NB4 (cell line): Measurements from ENCODE around the gene DOK1.

Experiments
- DNase-seq: peaks from one replicate; pipeline ENCODE4 v3.0.0; 2010; ENCODE audit warnings: low read depth
- H3K4me3 ChIP-seq: one replicate; pipeline ENCODE4 v1.5.1; 2011; ENCODE audit warnings: mild to moderate bottlenecking, low read depth, low read length, moderate library complexity
- MYC ChIP-seq: IDR thresholded peaks from 2 replicates; pipeline ENCODE4 v1.6.1; 2011; ENCODE audit warnings: low read depth, low read length
- POLR2A ChIP-seq: IDR thresholded peaks from 2 replicates; pipeline ENCODE4 v1.6.1; 2011; ENCODE audit warnings: mild to moderate bottlenecking; ENCODE audit not compliant: insufficient read length; ENCODE audit errors: extremely low read depth
- TF ChIP-seq, protein P1 (sequence below): IDR thresholded peaks from 2 replicates; pipeline ENCODE4 v1.6.1; 2011; ENCODE audit warnings: low read depth, low read length
- TF ChIP-seq, protein P2 (sequence below): IDR thresholded peaks from one replicate; pipeline ENCODE4 v1.5.1; 2012; ENCODE audit warnings: low read depth, low read length

The DOK1 gene

DNA sequence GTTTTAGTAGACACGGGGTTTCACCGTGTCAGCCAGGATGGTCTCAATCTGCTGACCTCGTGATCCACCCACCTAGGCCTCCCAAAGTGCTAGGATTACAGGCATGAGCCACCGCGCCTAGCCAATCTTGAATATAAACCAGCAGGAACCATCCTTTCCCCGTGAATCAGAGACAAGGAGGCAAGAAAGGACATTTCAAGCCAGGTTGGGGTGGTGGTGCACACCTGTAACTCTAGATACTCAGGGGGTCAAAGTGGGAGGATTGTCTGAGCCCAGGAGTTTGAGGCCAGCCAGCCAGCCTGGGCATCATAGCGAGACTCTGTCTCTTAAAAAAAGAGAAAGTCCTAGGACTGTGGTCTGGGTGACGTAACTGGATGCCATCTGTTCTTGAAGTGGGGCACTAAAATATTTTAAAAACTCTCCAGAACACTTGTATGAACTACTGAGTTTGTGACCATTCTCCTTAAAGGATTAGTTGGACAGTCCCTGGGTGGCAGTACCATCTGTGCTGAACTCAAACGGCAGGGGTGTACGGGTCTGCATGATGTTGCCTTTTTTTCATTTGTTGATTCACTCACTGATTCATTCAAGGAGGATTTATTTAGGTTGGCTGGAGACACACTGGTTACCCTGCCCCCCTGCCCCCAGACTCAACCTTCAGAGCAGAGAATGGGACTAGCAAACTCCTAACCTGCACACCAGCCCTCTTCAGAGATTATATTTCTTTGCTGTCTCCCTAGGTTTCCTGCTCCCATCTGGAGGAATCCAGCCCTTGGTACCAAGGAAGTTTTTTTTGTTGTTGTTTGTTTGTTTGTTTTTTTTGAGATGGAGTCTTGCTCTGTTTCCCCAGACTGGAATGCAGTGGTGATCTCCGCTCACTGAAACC, 43.2 kb upstream of the DOK1 start:
- DNase-seq: no peak
- no peak overlapping the region for H3K4me3 ChIP-seq
- TF ChIP-seq POLR2A: no peak
- TF ChIP-seq, protein P1, sequence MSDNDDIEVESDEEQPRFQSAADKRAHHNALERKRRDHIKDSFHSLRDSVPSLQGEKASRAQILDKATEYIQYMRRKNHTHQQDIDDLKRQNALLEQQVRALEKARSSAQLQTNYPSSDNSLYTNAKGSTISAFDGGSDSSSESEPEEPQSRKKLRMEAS: no peak
- no peak for TF ChIP-seq MYC
- TF ChIP-seq, protein P2, sequence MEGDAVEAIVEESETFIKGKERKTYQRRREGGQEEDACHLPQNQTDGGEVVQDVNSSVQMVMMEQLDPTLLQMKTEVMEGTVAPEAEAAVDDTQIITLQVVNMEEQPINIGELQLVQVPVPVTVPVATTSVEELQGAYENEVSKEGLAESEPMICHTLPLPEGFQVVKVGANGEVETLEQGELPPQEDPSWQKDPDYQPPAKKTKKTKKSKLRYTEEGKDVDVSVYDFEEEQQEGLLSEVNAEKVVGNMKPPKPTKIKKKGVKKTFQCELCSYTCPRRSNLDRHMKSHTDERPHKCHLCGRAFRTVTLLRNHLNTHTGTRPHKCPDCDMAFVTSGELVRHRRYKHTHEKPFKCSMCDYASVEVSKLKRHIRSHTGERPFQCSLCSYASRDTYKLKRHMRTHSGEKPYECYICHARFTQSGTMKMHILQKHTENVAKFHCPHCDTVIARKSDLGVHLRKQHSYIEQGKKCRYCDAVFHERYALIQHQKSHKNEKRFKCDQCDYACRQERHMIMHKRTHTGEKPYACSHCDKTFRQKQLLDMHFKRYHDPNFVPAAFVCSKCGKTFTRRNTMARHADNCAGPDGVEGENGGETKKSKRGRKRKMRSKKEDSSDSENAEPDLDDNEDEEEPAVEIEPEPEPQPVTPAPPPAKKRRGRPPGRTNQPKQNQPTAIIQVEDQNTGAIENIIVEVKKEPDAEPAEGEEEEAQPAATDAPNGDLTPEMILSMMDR: no peak

DNA sequence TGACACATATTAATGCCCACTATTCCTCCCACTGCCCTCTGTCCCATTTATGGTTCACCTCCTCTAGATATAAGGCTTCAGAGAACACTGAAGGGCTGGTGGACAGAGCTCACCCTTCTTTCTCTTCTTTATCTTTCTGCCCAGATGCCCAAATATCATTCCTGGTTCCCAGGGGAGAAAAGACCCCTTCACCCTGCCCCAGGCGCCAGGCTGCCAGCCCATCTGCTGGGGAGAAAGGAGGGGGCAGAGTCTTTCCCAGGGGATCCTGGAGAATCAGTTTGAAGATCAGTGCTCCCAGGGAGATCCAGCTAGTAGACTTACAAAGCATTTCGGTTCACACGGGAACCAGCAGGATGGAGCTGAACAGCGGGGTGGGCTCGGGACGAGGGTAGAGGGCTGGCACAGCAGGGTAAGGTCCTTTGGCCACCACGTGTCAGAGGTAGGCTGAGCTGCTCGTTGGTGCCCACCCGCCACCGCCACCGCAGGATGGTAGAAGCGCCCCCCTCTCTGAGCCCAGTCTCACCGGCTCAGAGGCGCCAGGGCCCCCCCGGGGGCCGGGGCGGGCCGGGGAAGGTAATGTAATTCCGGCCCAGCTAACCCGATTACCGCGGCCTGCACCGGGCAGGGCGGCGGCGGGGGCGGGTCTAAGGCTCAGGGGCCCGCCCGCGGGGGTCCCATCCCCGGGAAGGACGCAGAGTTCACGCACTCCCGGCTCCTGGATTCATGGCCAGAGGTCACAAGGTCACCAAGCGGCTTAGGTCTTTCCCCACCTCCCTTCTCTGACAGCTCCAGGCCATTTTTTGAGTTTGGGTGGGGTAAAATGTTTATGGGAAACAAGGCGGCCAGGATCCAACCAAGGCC, 41.5 kb upstream of the DOK1 start:
- no peak for TF ChIP-seq MYC
- TF ChIP-seq POLR2A: no peak
- TF ChIP-seq, protein P1: no peak
- TF ChIP-seq, protein P2: no peak
- H3K4me3 ChIP-seq: no peak overlapping the region

DNA sequence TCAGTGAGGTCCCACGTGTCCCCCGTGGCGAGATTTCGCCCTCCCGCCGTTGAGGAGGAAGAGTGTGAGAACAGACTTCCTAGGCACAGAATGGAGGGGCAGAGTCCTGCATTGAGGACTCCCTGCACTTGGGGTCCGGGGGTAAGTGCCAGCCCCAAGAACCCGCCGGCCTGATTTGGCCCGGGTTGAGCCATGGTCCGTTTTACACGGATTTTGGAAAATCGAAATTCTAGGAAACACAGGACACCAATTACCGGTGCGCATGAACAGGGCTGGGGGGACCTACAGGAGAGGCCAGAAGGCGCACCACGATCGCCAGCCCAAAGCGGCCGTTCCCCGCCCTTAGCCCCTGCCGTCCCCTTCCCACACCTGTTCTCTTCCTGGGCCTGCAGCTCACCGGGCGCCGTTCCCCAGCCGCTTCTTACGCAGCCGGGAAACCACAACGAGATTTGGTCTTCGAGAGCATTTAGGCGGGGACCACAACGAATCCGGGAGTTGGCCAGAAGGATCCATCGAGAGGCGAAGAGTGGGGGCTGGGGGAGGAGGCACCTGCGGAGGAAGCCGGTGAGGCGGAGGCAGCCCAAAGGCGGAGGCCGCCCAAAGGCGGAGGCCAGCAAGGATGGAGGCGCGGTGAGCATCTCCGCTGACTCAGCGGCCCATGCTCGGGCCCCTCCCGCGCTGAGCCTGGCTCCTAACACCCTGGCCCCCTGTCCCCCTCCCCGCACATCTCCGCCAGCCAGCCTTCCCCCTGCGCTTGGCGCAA, 40.7 kb upstream of the DOK1 start:
- no peak overlapping the region for H3K4me3 ChIP-seq
- TF ChIP-seq, protein P1: no peak
- TF ChIP-seq MYC (no peak), POLR2A (no peak)
- TF ChIP-seq, protein P2: no peak
- no peak for DNase-seq

More for the DNA sequence above, 41.5 kb upstream of the DOK1 start:
- DNase-seq: no peak

DNA sequence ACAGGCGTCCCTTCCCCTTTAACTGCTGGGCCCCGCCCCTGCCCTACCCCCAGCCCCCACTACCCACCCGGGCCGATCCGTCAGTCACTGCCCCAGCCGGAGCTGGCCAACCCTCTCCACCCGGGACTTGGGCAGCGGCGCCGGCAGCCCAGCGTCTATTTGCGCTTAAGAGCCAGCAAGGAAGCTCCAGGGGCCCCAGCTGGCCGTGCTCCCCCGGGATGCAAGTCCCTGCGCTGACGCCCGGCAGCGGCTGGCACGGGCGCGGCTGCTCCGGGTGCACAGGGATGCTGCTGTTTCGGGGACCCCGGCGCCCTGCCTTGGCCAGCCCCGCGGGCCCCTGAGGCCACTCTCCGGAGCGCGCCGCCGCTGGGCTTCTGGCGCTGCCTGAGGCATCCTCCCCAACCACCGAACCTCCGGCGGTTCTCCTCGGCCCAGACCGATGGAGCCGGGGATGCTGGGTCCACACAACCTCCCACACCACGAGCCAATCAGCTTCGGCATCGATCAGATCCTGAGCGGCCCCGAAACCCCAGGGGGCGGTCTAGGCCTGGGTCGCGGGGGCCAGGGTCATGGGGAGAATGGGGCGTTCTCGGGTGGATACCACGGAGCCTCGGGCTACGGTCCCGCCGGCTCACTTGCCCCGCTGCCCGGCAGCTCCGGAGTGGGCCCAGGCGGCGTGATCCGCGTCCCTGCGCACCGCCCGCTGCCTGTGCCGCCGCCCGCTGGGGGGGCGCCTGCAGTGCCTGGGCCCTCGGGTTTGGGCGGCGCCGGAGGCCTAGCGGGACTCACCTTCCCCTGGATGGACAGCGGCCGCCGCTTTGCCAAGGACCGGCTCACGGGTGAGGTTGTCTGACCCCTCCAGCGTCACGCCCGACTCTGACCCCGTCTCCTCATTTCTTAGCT, 39.9 kb upstream of the DOK1 start, which contains the start of gene TLX2:
TLX2 (plus strand) TSS at position 83 of the 903 bp plus-strand sequence; CDS start at position 440, 357 bp downstream.
- peak; percentile 53 for DNase-seq
- TF ChIP-seq POLR2A (no peak), MYC (no peak)
- TF ChIP-seq, protein P2: no peak
- TF ChIP-seq, protein P1: no peak
- no peak within 1 kb of the TSS for H3K4me3 ChIP-seq
